NCI-H748 treated with DMSO at 0.1 percent for 48 hours (cell line): ENCODE results near the gene LCN9.
"Not testable (repeated sequence)": the region's sequence is repeated elsewhere in the genome, so short reads cannot be mapped to it uniquely, and the experiment has no call there.

ENCODE experiments used
- DNase-seq: peaks from one replicate; lab custom pipeline; 2025; lab: John Stamatoyannopoulos, UW

Gene LCN9

GRCh38 chr9:135671591-135672041 lies 8.5 kb downstream of the LCN9 start:
- no peak for DNase-seq

- not testable (repeated sequence) for DNase-seq
Observed at GRCh38 chr9:135672786-135673185, 9.7 kb downstream of the LCN9 start.

DNA sequence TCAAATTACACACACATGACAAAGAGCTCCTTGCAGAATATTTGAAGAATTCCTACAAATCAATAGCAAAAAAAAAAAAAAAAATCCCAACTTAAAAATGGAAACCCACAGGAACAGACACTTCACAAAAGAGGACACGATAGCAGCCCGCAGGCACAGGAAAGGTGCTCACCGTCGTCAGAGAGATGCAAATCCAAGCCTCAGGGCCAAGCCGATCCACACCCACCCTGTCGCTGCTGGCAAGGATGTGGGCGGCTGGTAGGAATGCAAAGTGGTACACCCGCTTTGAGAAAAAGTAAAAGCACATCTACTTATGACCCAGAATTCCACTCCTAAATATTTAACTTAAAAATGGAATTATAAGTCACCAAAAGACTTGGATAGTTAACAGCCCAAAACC lies 10.8 kb downstream of the LCN9 start:
- no peak for DNase-seq

DNA sequence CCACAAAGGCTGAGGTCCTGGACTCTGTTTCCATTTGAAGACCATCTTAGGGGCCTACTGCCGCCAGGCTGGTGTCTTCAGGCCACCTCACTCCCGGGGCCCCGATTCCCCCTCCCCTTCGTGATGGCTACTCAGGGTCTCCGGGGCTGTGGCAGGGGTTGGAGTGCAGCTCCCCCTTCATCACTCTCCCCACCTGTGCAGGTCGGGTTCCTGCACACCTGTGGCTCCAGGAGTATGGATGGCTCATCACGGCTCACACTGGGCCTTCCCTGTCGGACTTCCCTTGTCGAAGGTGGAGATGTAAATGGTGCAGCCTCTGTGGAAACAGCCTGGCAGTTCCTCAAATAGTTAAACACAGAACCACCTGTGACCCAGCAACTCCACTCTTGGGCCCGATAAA lies 11.9 kb downstream of the LCN9 start:
- DNase-seq = no peak

GRCh38 chr9:135676891-135677290 lies 13.8 kb downstream of the LCN9 start:
- no peak for DNase-seq

DNA sequence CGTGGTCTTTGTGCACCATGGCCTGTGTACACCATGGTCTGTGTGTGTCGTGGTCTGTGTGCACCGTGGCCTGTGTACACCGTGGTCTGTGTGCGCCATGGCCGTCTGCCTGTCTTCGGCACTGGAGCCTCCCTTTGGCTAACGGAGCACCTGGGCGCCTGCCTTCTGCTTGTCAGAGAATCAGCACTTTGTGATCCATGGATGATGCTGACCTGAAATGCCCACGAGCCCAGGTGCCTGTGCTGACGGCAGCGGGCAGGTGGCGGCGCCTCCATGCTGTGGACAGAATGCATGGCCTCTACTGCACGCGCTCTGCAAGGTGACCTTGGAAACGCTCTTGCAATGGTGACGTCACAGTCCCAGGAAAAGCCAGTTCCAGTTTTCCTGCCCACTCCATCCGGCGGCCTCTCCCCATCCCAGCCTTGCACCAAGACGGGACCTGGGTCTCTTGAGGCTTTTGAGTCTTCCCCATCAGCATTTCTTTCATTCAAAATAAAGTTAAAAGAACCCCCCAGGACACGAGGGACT lies 14.6 kb downstream of the LCN9 start:
- no peak for DNase-seq

- DNase-seq = no peak
Observed at GRCh38 chr9:135678236-135679017, 15.3 kb downstream of the LCN9 start.

GRCh38 chr9:135680056-135680455 lies 16.9 kb downstream of the LCN9 start:
- DNase-seq = no peak

DNA sequence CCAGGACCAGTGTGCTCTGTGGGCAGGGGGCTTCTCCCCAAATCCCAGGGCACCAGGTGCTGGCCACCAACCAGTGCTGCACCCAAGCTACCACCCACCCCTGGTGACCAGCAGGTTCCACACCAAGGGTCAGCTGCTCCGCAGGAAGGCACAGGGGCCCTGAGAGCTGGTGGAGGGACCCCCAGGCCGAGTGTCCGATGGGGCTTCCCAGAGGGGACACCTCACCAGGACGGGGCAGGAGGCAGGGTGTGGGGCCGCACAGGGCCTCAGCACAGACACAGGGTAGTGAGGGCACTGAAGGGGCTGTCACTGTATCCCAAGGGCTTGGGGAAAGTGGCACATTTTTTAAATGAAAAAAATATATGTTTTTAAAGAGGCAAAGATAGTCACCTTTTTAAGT lies 18.1 kb downstream of the LCN9 start:
- DNase-seq = no peak

DNA sequence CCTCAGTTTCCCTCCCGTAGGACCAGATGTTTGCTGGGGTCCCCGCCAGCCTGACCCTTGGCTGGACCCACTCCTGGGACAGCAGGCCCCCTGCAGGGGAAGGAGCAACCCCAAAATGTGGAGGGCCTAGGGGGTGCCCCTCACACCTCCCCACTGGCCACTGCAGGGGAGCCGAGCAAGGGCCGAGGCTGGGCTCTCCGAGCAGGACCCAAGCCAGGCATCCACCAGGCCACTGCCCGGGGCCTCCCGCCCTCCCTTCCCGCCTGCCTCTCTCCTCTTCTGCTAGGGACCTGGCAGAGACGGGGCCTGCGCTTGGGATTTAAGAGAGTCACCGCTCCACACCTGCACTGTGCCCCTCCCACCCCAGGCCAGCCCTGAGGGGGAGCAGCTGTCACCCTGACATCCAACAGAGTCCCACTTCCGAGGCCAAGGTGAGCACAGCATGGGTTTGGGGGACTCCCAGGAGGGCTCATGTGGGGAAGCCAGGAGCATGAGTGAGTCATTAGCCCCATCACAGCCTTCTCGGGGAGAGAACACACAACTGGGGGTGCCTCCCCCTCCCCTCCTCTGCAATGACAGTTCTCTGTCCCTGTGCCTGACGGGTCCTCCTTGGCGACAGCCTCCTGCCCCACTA lies 20.4 kb downstream of the LCN9 start:
- DNase-seq = no peak

- no peak for DNase-seq
Observed at GRCh38 chr9:135684691-135685090, 21.6 kb downstream of the LCN9 start.

- no peak for DNase-seq
Observed at GRCh38 chr9:135687216-135687615, 24.1 kb downstream of the LCN9 start.

- DNase-seq = no peak
Observed at GRCh38 chr9:135689011-135689410, 25.9 kb downstream of the LCN9 start.

- no peak for DNase-seq
Observed at GRCh38 chr9:135690836-135691570, 27.9 kb downstream of the LCN9 start.

DNA sequence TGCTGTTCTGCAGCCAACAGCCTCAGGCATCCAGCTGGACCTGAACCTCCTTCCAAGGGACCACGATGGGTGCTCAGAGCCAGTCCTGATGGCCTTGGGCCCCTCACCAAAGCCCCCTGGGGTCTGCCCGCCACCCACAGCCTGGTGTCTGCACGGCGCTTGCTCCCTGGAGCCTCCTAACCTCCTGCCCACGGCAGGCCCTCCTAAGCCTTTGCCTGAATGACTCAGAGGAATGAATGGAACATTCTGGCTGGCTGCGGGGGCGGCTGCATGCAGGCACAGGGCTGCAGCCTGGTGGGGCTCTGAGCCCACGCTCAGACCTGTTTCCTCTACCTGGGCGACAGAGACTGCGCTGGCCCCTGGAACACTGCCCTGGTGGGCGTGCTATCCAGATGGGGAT lies 29.3 kb downstream of the LCN9 start:
- DNase-seq = no peak

DNA sequence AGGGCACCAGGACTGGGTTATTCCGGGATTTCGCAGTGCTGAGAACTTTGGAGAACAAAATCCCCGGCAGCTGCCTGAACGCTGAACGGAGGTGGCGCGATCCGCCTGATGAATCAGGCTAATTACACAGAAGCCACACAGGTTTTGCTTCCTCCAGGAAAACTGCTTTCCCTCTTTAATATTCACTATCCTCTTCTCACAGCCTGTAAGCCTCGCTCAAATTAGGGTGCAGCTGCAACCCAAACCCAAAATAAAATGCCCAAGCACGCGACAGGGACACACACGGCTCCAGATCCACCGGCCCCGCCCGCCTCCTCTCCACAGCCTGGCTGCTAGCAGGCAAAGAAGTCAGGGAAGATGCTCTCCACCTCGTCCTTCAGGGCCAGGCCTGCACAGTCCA lies 30.2 kb downstream of the LCN9 start:
- DNase-seq = no peak

GRCh38 chr9:135693771-135694170 lies 30.7 kb downstream of the LCN9 start:
- DNase-seq = no peak

- no peak for DNase-seq
Observed at GRCh38 chr9:135694414-135694813, 31.3 kb downstream of the LCN9 start.

DNA sequence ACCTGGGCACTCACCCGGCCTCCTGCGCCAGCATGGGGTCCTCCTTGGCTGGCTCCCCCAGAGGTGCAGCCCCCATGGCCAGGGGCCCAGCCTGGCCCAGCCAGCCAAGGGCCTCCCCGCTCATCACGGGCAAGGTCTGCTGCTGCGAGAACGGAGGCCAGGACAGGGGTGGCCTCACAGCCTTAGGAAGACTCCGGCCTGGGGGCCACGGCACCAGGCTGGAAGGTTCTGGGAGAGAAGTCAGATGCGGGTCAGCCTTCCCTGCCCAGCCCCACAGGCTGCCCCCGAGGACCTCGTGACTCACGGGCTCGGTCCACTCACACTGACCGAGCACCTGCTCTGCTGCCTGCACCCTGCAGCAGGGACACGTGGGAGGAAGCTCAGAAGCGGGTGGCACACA lies 31.9 kb downstream of the LCN9 start:
- no peak for DNase-seq

GRCh38 chr9:135695642-135696041 lies 32.5 kb downstream of the LCN9 start:
- DNase-seq = no peak

- DNase-seq = no peak
Observed at GRCh38 chr9:135696446-135696845, 33.3 kb downstream of the LCN9 start.

DNA sequence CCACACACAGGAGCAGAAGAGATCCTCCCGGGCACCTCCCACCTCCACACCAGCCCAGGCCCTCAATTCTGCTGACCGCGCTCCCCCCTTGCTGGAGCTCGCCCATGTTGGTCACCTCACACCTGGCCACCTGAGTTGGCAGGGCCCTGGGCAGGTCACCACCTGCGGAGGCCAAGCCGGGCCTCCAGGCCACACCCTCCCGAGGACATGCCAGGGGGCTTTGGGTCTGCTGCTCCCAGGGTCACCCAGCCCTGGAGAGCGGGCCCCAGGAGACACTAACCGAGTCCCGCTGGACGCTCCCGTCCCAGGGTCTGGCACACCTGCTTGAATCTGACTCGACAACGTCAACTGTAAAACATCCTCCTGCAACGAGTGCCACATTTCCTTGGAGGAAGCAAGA lies 34.1 kb downstream of the LCN9 start:
- DNase-seq = no peak

- no peak for DNase-seq
Observed at GRCh38 chr9:135698236-135698635, 35.1 kb downstream of the LCN9 start.
